Activated CD4-positive, alpha-beta T cell treated with anti-CD3 and anti-CD28 coated beads, Interleukin-2, amount 50 U/mL, for 16 hours (primary cell): ENCODE results near the gene ATP5MC2.
"Not testable (repeated sequence)": the region's sequence is repeated elsewhere in the genome, so short reads cannot be mapped to it uniquely, and the experiment has no call there.

ENCODE experiments used
- DNase-seq: peaks from one replicate; pipeline ENCODE4 v3.0.0-alpha.2; 2020

The ATP5MC2 gene

DNA sequence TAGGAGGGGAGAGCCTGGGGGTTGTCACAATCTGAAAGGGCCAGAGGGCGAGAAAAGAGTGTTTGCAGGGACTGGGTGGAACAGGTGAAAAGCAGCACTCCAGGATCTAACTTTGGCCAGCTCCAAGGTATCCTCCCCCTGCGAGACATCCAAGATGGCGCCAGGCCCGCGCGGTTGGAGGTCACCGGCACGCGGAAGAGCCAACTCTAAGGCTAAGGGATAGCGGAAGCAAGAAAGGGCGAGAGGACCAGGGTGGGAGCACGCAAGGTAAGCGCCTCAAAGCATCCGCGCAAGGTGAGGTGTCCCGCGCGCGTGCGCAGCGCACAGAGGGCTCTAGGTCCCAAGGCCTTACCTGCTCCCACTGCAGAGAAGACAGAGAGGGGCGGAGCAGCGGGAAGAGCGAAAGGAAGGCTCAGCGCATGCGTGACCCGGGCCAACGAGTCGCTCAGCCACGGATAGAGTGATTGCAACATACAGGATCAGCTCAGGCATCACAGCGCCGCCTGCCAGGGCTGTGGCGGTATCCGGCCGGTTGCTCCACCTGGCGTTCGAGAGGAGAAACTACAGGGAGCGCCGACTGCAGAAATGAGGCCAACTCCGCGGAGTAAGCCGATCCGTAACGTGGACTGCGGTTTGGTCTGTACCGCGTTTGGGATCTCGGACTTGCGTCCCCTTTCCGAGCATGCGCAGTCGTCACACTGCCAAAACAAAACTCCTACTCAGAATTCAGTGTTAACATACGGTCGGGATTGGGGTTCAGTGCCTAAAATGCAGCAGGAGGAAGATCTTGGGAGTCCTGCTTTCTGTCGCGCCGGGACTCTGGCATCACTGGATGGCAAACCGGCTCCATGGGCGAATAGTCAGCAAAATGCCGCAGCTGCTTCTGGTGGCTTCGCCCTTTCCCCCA lies at the start of gene ATP5MC2:
Gene ATP5MC2, minus strand, starts transcription at position 383 of the 907 bp plus-strand sequence. CDS start 3,469 bp downstream, outside the sequence.
- peak; percentile 99 for DNase-seq

DNA sequence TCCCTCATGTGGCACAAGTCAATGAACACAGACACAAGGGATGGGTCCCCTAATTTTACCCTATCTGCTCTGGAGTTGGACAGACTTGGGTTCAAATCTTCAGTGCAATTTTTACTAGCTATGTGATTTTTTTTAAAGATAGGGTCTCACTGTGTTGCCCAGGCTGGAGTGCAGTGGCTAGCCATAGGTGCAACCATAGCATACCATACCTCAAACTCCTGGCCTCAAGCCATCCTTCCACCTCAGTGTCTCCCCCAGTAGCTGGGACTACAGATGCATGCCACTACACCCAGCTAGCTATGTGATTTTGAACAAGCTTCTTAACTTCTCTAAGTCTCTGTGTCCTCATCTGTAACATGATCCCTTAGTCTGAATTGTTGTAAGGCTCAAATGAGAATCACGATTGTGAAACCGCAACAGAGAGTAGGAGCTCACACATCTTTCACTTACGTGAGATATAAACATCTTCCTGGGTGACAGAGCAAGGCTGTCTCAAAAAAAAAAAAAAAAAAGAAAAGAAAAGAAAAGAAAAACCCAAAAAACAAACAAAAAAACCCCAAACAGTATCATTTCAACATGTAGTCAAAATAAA lies 46.7 kb upstream of the ATP5MC2 start:
- DNase-seq = peak; percentile 5

DNA sequence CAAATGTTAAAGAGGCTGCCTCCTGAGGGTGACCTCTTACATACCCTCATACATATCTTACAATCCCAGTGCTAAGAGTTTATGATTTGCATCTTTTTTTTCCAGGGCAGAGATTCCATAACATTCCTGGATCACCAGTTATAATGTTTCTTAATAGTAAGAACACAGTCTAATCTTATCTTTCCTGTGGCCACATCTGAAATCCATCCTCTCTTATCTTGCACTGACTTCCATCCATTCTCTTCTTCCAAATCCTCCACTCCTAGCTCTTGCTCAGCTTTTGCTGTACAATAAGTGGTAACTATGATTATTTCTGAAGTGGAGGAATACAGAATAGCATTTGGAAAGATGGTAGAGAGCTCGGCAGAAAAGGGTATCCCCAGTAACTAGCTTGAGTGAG lies 45.1 kb upstream of the ATP5MC2 start:
- no peak for DNase-seq

DNA sequence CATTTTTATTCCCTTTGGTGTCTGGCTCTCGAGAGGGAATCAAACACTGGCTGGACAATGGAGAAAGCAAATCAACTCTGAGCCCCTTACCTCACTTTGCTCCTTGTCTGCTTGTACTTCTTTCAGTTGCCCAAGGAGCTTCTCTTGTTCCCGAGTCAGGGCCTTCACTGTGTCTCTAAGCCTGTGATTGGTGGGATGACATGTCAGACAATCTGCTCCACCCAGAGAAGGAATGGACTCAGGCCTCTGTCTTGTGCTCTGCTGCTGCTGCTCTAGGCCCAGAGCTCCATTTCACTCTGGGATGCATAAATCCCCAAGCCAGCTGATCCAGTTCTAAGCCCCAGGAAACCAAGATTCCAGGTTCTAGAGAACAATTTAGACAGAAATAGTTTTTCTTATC lies 43.8 kb upstream of the ATP5MC2 start:
- no peak for DNase-seq

DNA sequence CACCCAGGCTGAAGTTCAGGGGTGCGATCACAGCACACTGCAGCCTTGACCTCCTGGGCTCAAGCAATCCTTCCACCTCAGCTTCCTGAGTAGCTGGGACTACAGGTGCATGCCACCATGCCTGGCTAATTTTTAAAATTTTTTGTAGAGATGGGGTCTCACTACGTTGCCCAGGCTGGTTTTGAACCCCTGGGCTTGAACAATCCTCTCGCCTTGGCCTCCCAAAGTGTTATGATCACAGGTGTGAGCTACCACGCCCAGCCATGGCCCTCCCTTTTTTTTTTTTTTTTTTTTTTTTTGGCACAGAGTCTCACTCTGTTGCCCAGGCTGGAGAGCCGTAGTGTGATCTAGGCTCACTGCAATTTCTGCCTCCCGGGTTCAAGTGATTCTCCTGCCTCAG lies 42.7 kb upstream of the ATP5MC2 start:
- DNase-seq = not testable (repeated sequence)

DNA sequence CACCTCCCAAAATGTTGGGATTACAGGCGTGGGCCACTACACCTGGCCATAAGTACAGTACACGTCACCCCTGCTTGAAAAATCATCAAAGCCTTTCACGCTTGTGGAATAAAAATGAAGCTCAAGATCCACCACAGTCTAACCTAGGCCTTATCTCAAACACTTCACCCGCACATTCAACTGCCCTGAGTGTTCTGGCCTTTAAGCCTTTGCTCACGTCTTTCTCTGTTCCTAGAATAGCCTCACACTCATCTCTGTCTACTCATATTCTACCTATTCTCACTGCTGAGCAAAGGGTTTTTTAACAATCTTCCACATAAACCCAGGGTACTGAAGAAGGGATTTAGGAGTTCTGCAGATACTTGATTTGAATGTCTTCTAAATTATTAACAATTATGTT lies 41.4 kb upstream of the ATP5MC2 start:
- DNase-seq = no peak

DNA sequence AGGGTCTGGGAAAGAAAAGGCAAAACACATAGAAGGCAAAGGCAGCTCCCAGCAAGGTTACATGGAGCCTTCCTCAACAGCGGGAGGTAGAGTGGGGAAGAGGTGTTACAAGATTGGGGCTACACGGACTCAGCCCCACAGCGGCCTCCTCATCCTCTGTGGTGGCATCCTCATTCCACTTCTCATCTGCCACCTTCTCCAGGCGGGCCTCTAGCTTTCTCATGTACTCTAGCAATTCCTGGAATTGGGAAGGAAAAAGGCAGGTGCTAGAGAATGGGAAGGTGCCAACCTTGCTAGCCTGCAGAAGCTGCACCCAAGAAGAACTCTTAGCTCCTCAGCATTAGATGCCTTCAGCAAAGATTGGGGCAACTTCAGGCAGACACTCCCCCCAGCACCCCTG lies 38.1 kb upstream of the ATP5MC2 start:
- DNase-seq = no peak

DNA sequence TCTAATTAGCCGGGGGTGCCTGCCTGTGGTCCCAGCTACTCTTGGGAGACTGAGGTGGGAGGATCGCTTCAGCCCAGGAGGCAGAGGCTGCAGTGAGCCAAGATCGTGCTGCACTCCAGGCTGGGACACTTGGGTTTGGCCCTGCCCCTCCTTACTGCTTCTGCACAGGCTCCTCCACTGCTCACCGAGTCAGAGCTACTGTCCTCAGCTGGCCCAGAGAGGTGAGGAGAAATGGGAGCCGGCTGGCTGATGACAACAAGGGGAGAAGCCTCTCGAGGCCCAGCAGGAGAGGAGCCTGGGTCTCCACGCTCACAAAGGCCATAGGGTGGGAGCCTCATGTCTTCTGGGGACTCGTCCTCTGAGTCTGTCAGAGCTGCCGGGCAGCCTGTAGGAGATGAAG lies 37.6 kb upstream of the ATP5MC2 start:
- no peak for DNase-seq

DNA sequence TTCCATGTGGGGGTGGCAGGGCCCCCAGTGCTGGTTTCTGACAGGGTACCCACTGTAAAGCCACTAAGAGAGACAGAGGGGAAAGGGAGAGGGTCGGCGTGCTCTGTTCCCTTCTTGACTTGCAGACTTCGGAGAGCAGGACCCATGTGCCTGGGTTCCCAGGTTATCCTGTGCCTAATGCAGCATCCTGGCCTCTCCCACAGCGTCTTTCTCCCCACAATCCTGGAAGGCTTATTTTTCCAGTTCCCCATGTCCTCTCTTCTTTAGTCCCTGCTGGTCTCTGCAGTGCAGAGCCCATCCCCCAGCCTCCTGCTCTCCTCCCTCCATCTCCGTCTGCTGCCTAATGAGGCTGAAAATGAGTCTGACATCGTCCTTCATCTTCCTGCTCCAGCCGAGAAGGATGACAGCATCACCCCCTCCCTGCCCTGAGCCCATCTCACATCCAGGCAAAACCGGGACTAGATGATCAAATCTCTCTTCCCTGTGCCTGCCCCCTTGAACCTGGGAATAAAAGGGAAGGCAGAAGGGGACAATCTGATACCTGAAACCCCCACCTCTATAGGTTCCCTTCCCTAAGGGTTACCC lies 36.3 kb upstream of the ATP5MC2 start:
- no peak for DNase-seq

DNA sequence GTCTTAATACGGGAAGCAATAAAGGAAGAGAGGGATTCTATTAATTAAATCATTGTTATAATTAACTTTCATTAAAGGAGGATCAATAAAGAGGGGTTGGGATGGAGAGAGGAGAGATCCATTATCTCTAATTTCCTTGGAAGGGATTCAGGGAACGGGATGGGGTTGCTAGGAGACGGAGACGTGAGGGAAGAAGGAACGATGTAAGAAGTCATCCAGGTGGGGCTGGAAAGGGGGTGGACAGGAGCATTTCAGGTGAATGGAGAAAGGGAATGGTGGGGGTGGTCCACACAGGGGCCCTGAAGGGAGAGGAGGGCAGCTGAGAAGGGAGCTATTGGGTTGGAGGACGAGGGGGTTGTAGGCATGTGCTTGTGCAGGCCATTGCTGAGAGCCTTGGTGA lies 34.2 kb upstream of the ATP5MC2 start:
- DNase-seq = no peak

DNA sequence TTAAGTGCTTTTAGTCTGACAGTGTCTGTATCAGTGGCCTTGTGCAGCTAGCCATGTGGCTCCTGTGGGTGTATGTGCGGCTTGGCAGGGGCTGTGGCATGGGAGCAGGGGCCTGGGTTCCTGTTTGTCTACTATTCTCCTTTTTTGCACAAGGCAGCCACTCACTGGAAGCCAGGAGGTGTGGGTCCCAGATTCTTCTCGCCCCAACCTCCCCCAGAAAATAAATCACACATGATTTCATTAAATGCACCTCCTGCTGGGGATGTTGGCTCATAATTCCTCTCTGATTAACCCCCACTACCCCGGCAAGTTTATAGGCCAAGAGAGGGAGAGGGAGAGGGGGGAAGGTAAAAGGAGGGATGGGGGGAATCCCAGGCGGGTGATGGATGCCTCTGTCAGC lies 33.8 kb upstream of the ATP5MC2 start:
- no peak for DNase-seq

DNA sequence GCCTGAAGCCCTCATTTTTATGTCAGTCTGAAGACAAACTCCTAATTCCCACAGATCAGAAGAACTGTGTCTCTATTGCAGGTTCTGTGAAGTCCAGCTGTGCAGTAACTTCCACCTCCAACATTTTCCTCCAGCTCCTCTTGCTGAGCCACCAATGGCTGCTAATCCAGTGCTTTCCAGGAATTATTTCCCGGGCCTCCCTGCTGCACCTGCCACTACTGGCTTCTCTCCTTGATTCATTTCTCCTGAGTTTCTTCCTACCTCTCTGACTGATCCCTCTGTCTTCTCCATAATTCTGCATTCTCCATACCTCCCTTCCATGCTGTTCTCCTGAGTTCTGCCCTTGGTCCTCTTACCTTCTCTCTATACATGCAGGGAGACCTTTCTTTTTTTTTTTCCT lies 30.2 kb upstream of the ATP5MC2 start:
- DNase-seq = no peak

DNA sequence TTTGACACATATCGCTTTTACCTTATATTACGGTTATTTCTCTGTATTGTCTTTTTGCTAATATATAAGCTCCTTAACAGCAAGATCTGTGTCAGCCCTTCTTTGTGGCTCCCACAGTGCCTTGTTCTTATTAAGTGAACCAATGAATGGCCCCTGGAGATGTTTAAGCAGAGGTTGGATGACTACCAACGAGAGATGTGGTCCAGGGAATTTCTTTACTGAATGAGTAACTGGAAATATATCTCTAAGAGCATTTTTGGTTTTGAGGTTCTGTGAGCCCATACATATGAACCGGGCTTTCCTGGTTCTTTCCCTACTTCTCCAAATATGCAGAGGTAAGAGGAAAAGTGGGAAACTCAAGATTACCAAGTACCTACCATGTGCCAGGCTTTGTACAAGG lies 27.9 kb upstream of the ATP5MC2 start:
- no peak for DNase-seq

DNA sequence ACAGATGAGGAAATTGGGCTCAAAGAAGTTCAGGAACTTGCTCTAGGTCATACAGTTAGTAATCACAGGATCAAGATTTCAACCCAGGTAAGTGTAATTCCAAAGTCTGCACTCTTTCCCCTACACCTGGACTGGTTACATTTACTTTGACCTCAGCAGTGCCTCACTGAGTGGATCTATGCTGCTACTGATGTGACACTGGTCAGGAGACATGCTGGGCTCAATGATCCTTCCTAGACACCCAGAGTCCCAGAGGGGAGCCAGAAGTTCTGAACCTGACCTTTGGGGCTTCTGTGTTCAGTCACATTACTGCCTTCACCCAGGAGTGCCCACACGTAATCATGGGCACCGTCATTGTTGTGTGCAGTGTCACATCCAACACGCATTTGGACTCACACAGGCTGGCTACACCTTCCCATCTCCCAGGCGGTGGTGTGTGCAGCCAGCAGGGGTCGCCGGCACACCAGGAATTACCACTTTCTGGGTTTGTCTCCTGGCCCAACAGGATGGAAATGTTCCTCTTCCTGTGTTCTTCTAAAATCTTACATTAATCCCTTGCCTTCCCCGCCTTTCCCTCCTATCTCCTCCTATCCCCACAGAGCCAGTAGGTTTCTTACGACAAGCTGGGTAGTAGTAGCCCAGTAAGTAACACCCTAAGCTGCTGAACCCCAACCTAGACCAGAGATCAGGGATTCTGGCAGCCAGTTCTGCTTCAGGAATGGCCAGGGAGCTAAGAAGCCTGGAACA lies 25.8 kb upstream of the ATP5MC2 start:
- DNase-seq = peak; percentile 66

DNA sequence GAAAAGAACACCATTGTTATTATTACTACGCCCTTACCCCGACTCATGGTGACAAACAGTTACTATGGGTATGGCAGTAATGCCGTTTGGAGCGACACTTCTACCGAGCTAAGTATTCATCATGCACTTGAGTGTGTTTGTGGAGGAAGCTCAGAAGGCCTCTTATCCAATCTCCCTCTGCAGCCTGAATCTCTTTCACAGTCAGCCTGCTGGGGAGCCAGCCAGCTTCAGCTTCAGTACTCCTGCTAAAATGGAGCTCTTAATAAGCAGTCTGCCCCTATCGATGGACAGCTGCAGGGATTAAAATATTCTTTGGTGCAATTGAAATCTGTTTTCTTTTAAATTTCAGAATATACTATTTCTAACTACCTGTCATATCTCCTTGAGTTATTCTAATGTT lies 24.7 kb upstream of the ATP5MC2 start:
- DNase-seq = no peak

DNA sequence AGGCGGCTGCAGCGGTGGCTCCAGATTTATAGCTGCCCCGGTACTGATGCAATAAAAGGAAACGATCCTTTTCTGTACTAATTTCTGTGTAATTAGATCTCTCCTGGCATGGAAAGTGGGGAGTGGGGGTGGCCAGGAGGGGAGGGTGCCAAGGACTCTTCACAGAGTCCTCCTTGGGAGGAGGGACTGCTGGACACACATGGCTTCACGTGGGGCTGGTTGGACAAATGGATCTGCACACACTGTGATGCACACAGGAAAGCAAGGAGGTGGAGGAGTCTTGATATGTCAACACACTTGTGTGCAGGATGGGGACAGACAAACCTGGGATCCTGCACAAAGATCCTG lies 23.8 kb upstream of the ATP5MC2 start:
- no peak for DNase-seq

DNA sequence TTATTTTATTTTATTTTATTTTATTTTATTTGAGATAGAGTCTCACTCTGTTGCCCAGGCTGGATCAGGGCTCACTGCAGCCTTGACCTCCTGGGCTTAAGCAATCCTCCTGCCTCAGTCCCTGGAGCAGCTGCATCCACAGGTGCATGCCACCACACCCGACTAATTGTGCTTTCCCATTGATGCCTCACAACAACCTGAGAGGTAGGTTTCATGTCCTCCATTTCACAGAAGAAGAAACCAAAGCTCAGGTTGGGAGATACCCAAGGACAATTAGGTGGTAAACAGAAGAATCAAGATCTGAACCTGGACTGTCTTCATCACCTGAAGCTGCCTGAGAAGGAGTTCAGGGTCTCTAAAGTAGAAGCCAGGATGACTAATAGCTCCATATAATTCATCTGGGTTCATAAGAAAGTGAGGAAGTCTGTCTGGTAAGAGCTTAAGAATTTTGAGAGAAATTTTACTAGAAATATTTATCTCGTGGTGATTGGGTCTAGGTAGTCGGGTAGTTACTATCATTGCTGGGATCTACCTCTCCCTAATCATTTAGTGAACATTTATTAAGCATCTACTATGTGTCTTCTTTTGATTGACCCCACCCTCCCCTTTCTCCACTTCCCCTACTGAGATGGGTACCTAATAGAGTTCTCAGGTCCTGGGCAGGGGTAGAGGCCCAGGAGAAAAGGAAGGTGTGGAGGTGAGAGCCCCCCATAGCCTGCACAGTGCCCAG lies 23.2 kb upstream of the ATP5MC2 start:
- DNase-seq = no peak

DNA sequence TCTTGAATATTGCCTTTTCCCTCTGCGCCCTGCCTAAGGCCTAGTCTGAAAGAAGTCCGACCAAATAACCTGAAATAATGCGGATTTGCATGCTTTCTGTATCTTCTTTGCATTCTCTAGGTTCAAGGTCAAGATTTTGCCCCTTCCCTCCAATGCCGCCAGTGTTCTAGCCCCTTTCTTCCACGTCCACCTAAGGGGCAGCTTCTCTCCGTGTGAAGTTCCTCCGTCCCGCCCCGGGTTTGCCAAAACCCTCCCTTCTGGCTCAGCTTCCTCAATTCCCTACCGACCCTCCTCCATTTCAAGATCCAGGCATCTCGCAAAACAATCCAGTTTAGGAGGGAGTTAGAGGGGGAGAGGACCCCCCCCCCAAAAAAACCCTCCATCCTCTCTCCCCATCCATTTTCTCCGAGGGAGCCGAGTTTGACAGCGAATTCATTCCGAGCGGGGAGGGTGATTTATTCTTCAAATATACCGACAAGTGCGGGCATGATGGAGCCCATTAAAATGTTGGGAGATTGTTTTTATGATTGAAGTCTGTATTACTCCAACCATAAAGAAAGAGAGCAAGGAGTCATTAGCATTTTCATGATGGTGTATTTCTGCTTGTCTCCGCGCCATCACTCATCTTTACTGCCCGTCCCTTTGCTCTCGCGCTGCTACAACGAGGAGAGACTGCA lies 20.9 kb upstream of the ATP5MC2 start:
- no peak for DNase-seq

DNA sequence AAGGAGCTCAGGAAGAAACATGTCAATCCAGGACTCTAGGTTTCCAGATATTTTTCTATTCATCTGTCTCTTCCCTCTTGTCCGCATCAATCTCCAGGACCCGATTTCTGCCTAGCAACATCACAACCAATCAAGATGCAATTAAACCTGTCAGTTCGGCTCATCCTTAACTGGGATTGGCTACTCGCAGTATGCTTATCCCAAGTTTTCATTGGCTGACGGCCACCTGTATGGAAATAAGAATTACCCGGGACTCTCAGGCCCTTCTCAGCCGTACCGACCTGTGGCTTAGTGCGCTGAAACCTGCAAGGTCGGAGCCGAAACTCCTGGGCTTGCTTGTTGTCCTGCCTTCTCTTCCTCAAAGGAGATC lies 20.4 kb upstream of the ATP5MC2 start:
- peak; percentile 30 for DNase-seq

DNA sequence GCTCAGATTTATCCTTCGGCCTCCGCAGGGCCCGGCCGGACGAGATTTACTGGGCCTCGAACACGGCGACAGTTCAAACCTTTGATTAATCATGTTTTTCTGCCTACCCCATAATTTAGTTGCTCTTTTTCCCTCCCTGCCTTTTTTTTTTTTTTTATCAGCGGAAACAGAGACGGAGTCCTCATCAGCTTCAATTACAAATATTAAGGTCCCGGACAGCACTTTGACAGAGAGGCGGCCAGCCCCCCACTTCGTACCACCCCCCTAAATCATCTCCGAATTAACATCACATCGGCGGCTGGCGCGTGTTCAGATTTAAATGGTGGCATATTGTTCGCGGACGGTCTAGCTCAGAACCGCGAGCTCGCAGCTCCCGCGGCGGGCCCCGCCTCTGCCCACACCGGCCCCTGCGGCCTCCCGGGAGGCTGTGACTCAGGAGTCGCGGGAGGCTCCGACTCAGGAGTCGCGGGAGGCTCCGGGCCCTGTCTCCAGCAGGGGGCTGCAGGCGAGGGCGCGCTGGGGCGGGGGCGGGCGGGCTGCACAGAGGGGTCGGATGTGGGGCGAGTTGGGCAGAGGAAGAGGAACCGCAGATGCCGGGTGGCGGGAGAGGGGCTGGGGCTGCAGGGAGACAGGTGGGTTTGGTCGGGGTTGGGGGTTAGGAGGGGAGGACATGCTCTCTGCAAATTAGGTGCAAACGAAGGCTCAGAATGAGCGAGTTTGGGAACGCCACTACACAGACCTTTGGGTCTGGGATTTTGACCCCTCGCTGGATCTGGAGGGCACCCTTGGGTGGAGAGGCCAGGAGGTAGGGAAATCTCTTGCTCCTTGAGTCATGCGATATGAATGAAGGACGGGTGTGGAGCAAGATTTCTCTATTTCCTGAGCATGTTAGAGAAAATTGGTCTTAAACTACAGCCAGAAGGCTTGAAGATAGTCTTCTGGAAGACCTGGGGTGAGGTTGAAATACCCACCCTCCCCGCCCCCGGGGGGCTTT lies 19.6 kb upstream of the ATP5MC2 start:
- peak; percentile 7 for DNase-seq

DNA sequence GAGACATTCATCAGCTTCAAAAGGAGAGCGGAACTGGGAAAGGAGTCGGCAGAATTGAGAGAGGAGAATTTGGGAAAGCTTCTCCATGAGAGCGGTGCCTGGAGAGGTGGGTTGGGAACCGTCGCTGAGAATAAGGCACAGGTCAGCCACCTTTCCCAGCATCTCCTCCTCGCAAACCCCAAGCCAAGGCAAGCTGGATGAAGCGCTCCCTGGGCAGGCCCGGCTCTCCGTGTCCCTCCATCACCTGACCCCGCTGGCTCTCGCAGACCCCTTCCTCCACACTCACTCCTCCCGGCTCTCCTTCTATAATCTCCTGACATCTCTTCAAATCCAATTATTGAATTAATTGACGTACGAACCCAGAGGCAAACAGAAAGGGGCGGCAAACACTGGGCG lies 18.9 kb upstream of the ATP5MC2 start:
- no peak for DNase-seq
